Esophagus (tissue), 2 donors: ENCODE measurements around the gene SLC39A10. TPM values are rescaled to one million over a fixed set of nuclear protein-coding genes. Genes with fewer than 3 reads are reported as not detected.

Experiments
- H3K27ac ChIP-seq, 2 donors: one replicate each; pipeline ENCODE4 v1.5.1; 2013; ENCODE audit warnings: low read depth in 2 of 2, mild to moderate bottlenecking in 2 of 2, inconsistent platforms in 1 of 2, low read length in 1 of 2, moderate library complexity in 1 of 2
- H3K27me3 ChIP-seq, 2 donors: one replicate each; pipeline ENCODE4 v1.6.1; 2013; ENCODE audit warnings: low read length in 2 of 2, control low read depth in 1 of 2, mild to moderate bottlenecking in 1 of 2; ENCODE audit not compliant: insufficient read depth in 2 of 2, control insufficient read depth in 1 of 2
- H3K36me3 ChIP-seq, 2 donors: one replicate each; pipeline ENCODE4 v1.6.1; 2013; ENCODE audit warnings: low read length in 1 of 2; ENCODE audit not compliant: control insufficient read depth in 2 of 2, insufficient read depth in 2 of 2
- H3K4me1 ChIP-seq, 2 donors: one replicate each; pipeline ENCODE4 v1.6.1; 2013; ENCODE audit warnings: low read length in 1 of 2; ENCODE audit not compliant: control insufficient read depth in 2 of 2, insufficient read depth in 2 of 2
- H3K4me3 ChIP-seq, 2 donors: one replicate each; pipeline ENCODE4 v1.5.1; 2013; ENCODE audit warnings: low read length in 2 of 2, mild to moderate bottlenecking in 2 of 2, low read depth in 1 of 2, moderate library complexity in 1 of 2
- H3K9me3 ChIP-seq, 2 donors: one replicate each; pipeline ENCODE4 v1.6.1; 2013; ENCODE audit warnings: mild to moderate bottlenecking in 2 of 2, low read depth in 1 of 2, low read length in 1 of 2, moderate library complexity in 1 of 2; ENCODE audit not compliant: control insufficient read depth in 2 of 2, insufficient read depth in 1 of 2
- WGBS, 2 donors: extraction: QIAGEN DNeasy Blood & Tissue Kit; methylation state at CpG; one replicate each; pipeline ENCODE4 v1.1.7; 2013; 5-methylcytosine and 5-hydroxymethylcytosine counted together
- polyA plus RNA-seq, 2 donors: library from polyadenylated mRNA; stranded (reverse); fragments of 200-250 nt; gene quantifications; one replicate each; pipeline ENCODE4 v1.2.3, GENCODE V29; 2013
- donor health status: healthy with polysubstance abuse.
- donor health status: Bipolar disorder and iron deficiency.

Gene SLC39A10
- polyA plus RNA-seq, 2 donors = 1.8 to 2.1 TPM

- Histone ChIP-seq H3K4me1 (no peaks in the 10 kb centered on the region), H3K27me3 (no peaks in the 10 kb centered on the region), H3K4me3 (no peak overlapping the region), H3K27ac (no peak overlapping the region), H3K36me3 (no peaks in the 10 kb centered on the region), H3K9me3 (no peaks in the 10 kb centered on the region)
- WGBS, 2 donors = 88 to 93% methylated on average over 2 of the region's 2 CpGs
Measured at GRCh38 chr2:195734931-195735330, 77.9 kb downstream of the SLC39A10 start.

GRCh38 chr2:195735347-195735746 is 78.3 kb downstream of the SLC39A10 start:
- Histone ChIP-seq H3K4me1 (no peaks in the 10 kb centered on the region), H3K4me3 (no peak overlapping the region), H3K27ac (no peak overlapping the region), H3K9me3 (no peaks in the 10 kb centered on the region), H3K27me3 (no peaks in the 10 kb centered on the region), H3K36me3 (no peaks in the 10 kb centered on the region)
- 95 to 97% methylated on average over 1 of the region's 1 CpG for WGBS, 2 donors

- Histone ChIP-seq H3K4me1 (no peaks in the 10 kb centered on the region), H3K4me3 (no peak overlapping the region), H3K36me3 (no peaks in the 10 kb centered on the region), H3K9me3 (no peaks in the 10 kb centered on the region), H3K27ac (no peak overlapping the region), H3K27me3 (no peaks in the 10 kb centered on the region)
- WGBS, 2 donors = 76 to 80% methylated on average over 5 of the region's 5 CpGs
Measured at GRCh38 chr2:195737511-195738325, 80.7 kb downstream of the SLC39A10 start.

- Histone ChIP-seq H3K27me3 (no peaks in the 10 kb centered on the region), H3K9me3 (no peaks in the 10 kb centered on the region), H3K4me3 (no peak overlapping the region), H3K36me3 (no peaks in the 10 kb centered on the region), H3K27ac (no peak overlapping the region), H3K4me1 (no peaks in the 10 kb centered on the region)
- 90 to 92% methylated on average over 1 of the region's 1 CpG for WGBS, 2 donors
Measured at GRCh38 chr2:195741191-195741590, 84.2 kb downstream of the SLC39A10 start.

GRCh38 chr2:195756218-195756942 is 99.4 kb downstream of the SLC39A10 start:
- H3K4me1 ChIP-seq = no peaks in the 10 kb centered on the region
- no peaks in the 10 kb centered on the region for H3K36me3 ChIP-seq
- no peaks in the 10 kb centered on the region for H3K9me3 ChIP-seq
- no peak overlapping the region for H3K4me3 ChIP-seq
- no peaks in the 10 kb centered on the region for H3K27me3 ChIP-seq
- WGBS, 2 donors = 46 to 54% methylated on average over 7 of the region's 7 CpGs
- H3K27ac ChIP-seq = no peak overlapping the region

GRCh38 chr2:195758846-195759245 is 101.8 kb downstream of the SLC39A10 start:
- no peaks in the 10 kb centered on the region for H3K27me3 ChIP-seq
- no peak overlapping the region for H3K4me3 ChIP-seq
- H3K36me3 ChIP-seq = no peaks in the 10 kb centered on the region
- H3K27ac ChIP-seq = no peak overlapping the region
- H3K4me1 ChIP-seq = no peaks in the 10 kb centered on the region
- H3K9me3 ChIP-seq = no peaks in the 10 kb centered on the region
- 91 to 93% methylated on average over 3 of the region's 3 CpGs for WGBS, 2 donors

- no peak overlapping the region for H3K27ac ChIP-seq
- WGBS, 2 donors = 93 to 94% methylated on average over 1 of the region's 1 CpG
- H3K4me3 ChIP-seq = no peak overlapping the region
- H3K27me3 ChIP-seq = no peaks in the 10 kb centered on the region
- no peaks in the 10 kb centered on the region for H3K9me3 ChIP-seq
- H3K4me1 ChIP-seq = no peaks in the 10 kb centered on the region
- H3K36me3 ChIP-seq = no peaks in the 10 kb centered on the region
Measured at GRCh38 chr2:195759877-195760276, 102.9 kb downstream of the SLC39A10 start.

GRCh38 chr2:195763866-195764265 is 106.8 kb downstream of the SLC39A10 start:
- no peak overlapping the region for H3K27ac ChIP-seq
- no peaks in the 10 kb centered on the region for H3K36me3 ChIP-seq
- H3K27me3 ChIP-seq = no peaks in the 10 kb centered on the region
- H3K4me1 ChIP-seq = no peaks in the 10 kb centered on the region
- no peak overlapping the region for H3K4me3 ChIP-seq
- H3K9me3 ChIP-seq = no peaks in the 10 kb centered on the region

GRCh38 chr2:195766691-195767090 is 109.7 kb downstream of the SLC39A10 start:
- Histone ChIP-seq H3K9me3 (no peaks in the 10 kb centered on the region), H3K27ac (no peak overlapping the region), H3K36me3 (no peaks in the 10 kb centered on the region), H3K27me3 (no peaks in the 10 kb centered on the region), H3K4me3 (no peak overlapping the region), H3K4me1 (no peaks in the 10 kb centered on the region)
- 97 to 100% methylated on average over 1 of the region's 1 CpG for WGBS, 2 donors

- no peaks in the 10 kb centered on the region for H3K27me3 ChIP-seq
- H3K36me3 ChIP-seq = no peaks in the 10 kb centered on the region
- H3K9me3 ChIP-seq = no peaks in the 10 kb centered on the region
- H3K27ac ChIP-seq = no peak overlapping the region
- H3K4me1 ChIP-seq = no peaks in the 10 kb centered on the region
- 69 to 75% methylated on average over 2 of the region's 2 CpGs for WGBS, 2 donors
- no peak overlapping the region for H3K4me3 ChIP-seq
Measured at GRCh38 chr2:195768431-195768830, 111.4 kb downstream of the SLC39A10 start.
